PC-3 (cell line): Measurements from ENCODE around the gene GLUD2.

Experiments used
- EZH2 ChIP-seq: fragments of 300-600 bp; sonication (generic); IDR thresholded peaks from one replicate; pipeline ENCODE4 v1.6.1; 2017; ENCODE audit warnings: antibody characterized with exemption, mild to moderate bottlenecking, low read length; ENCODE audit not compliant: unreplicated experiment
- EZH2phosphoT487 ChIP-seq: fragments of 300-600 bp; sonication (generic); IDR thresholded peaks from 2 replicates; pipeline ENCODE4 v1.6.1; 2018; ENCODE audit warnings: mild to moderate bottlenecking, antibody characterized with exemption, low read length, borderline replicate concordance
- TF ChIP-seq, protein P1 (sequence below): fragments of 300-600 bp; sonication (generic); conservative IDR thresholded peaks from 2 replicates; pipeline ENCODE4 v1.5.1; 2017; ENCODE audit warnings: antibody characterized with exemption, low read depth, mild to moderate bottlenecking, low read length

DNA sequence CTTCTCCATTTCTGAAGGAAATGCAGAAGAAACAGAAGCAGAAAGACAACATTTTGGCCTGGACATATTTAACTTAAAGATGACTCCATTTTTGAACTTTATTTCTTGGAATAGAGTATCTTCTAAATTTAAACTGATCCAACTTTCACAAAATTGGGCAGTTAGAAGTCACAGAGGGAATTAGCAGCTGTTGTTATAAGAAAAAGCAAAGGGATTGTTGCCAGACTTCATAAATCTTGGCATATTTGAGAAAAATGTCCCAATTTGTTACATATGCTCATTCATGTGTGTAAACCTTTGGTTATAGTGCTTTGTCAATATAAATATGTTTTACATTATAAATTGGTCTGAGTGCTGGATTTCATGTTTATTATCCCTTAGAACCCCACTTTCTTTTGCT, 3.4 kb downstream of the GLUD2 start:
- TF ChIP-seq, protein P1, sequence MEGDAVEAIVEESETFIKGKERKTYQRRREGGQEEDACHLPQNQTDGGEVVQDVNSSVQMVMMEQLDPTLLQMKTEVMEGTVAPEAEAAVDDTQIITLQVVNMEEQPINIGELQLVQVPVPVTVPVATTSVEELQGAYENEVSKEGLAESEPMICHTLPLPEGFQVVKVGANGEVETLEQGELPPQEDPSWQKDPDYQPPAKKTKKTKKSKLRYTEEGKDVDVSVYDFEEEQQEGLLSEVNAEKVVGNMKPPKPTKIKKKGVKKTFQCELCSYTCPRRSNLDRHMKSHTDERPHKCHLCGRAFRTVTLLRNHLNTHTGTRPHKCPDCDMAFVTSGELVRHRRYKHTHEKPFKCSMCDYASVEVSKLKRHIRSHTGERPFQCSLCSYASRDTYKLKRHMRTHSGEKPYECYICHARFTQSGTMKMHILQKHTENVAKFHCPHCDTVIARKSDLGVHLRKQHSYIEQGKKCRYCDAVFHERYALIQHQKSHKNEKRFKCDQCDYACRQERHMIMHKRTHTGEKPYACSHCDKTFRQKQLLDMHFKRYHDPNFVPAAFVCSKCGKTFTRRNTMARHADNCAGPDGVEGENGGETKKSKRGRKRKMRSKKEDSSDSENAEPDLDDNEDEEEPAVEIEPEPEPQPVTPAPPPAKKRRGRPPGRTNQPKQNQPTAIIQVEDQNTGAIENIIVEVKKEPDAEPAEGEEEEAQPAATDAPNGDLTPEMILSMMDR = no peak
- TF ChIP-seq EZH2 (no peak), EZH2phosphoT487 (no peak)
